Neural cell (in vitro differentiated cells): ENCODE measurements around the gene RASAL3.
A peak's percentile ranks its signal among the peaks of the same experiment; 100 is the strongest.

ENCODE experiments used
- EP300 ChIP-seq: fragments of 450-650 bp; conservative IDR thresholded peaks from 2 replicates; pipeline ENCODE4 v1.6.1; 2014; ENCODE audit warnings: antibody characterized with exemption, mild to moderate bottlenecking, moderate library complexity; ENCODE audit not compliant: poor library complexity, severe bottlenecking
- EZH2 ChIP-seq: fragments of 200-600, 300-800 bp; shearing (Covaris generic), sonication (generic); IDR thresholded peaks from 2 replicates; pipeline ENCODE4 v1.6.1; 2014; ENCODE audit warnings: antibody characterized with exemption, low read length, borderline replicate concordance, mild to moderate bottlenecking; ENCODE audit not compliant: insufficient read depth, poor library complexity, severe bottlenecking
- MXI1 ChIP-seq: fragments of 450-650 bp; conservative IDR thresholded peaks from 2 replicates; pipeline ENCODE4 v1.6.1; 2014; ENCODE audit warnings: antibody characterized with exemption, mild to moderate bottlenecking; ENCODE audit not compliant: poor library complexity, severe bottlenecking
- POLR2AphosphoS5 ChIP-seq: IDR thresholded peaks from 2 replicates; pipeline ENCODE4 v1.6.1; 2012
- RAD21 ChIP-seq: fragments of 450-650 bp; conservative IDR thresholded peaks from 2 replicates; pipeline ENCODE4 v1.6.1; 2014; ENCODE audit warnings: antibody characterized with exemption, mild to moderate bottlenecking, moderate library complexity
- REST ChIP-seq: IDR thresholded peaks from 2 replicates; pipeline ENCODE4 v1.6.1; 2012; ENCODE audit warnings: borderline replicate concordance
- SMC3 ChIP-seq: fragments of 450-650 bp; conservative IDR thresholded peaks from 2 replicates; pipeline ENCODE4 v1.6.1; 2014; ENCODE audit warnings: antibody characterized with exemption, mild to moderate bottlenecking, moderate library complexity; ENCODE audit not compliant: poor library complexity
- TAF1 ChIP-seq: IDR thresholded peaks from 2 replicates; pipeline ENCODE4 v1.6.1; 2012; ENCODE audit warnings: low read depth
- TF ChIP-seq, protein P1 (sequence below): fragments of 450-650 bp; IDR thresholded peaks from 2 replicates; pipeline ENCODE4 v1.5.1; 2014; ENCODE audit warnings: antibody characterized with exemption, mild to moderate bottlenecking, moderate library complexity; ENCODE audit not compliant: poor library complexity, severe bottlenecking

GRCh38 chr19:15432018-15432494, 32.3 kb downstream of the RASAL3 start:
- TF ChIP-seq REST (no peak), EZH2 (no peak), POLR2AphosphoS5 (peak; percentile 15), EP300 (no peak), TAF1 (no peak), RAD21 (no peak), MXI1 (no peak), SMC3 (no peak)
- TF ChIP-seq, protein P1, sequence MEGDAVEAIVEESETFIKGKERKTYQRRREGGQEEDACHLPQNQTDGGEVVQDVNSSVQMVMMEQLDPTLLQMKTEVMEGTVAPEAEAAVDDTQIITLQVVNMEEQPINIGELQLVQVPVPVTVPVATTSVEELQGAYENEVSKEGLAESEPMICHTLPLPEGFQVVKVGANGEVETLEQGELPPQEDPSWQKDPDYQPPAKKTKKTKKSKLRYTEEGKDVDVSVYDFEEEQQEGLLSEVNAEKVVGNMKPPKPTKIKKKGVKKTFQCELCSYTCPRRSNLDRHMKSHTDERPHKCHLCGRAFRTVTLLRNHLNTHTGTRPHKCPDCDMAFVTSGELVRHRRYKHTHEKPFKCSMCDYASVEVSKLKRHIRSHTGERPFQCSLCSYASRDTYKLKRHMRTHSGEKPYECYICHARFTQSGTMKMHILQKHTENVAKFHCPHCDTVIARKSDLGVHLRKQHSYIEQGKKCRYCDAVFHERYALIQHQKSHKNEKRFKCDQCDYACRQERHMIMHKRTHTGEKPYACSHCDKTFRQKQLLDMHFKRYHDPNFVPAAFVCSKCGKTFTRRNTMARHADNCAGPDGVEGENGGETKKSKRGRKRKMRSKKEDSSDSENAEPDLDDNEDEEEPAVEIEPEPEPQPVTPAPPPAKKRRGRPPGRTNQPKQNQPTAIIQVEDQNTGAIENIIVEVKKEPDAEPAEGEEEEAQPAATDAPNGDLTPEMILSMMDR, result no peak
